GM18508 (cell line): ENCODE results near the gene EPHA10.
"Not testable (repeated sequence)": the region's sequence is repeated elsewhere in the genome, so short reads cannot be mapped to it uniquely, and the experiment has no call there.

Experiments
- ATAC-seq: cut with Tn5 transposase; IDR thresholded peaks from one replicate; pipeline ENCODE4 v1.9.1; 2021; ENCODE audit warnings: moderate number of reproducible peaks; ENCODE audit not compliant: insufficient read depth, unreplicated experiment

EPHA10 gene

DNA sequence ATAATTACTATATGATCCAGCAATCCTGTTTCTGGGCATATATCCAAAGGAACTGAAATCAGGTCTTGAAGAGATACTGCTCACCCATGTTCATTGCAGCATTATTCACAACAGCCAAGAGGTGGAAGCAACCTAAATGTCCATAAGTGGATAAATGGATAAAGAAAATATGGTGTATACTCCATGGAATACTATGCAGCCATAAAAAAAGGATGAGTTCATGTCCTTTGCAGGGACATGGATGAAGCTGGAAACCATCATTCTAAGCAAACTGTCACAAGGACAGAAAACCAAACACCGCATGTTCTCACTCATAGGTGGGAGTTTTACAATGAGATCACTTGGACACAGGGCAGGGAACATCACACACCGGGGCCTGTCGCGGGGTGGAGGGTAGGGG is 26.3 kb downstream of the EPHA10 start:
- not testable (repeated sequence) for ATAC-seq

DNA sequence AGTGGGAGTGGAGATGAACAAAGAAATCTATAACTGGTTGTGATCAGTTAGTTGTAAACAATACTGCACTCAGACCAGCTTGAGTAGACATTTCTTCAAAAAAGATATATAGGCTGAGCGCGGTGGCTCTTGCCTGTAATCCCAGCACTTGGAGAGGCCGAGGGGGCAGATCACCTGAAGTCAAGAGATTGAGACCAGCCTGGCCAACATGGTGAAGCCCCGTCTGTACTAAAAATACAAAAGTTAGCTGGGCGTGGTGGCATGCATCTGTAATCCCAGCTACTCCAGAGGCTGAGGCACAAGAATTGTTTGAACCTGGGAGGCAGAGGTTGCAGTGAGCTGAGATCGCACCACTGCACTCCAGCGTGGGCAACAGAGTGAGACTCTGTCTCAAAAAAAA is 26.9 kb downstream of the EPHA10 start:
- not testable (repeated sequence) for ATAC-seq

DNA sequence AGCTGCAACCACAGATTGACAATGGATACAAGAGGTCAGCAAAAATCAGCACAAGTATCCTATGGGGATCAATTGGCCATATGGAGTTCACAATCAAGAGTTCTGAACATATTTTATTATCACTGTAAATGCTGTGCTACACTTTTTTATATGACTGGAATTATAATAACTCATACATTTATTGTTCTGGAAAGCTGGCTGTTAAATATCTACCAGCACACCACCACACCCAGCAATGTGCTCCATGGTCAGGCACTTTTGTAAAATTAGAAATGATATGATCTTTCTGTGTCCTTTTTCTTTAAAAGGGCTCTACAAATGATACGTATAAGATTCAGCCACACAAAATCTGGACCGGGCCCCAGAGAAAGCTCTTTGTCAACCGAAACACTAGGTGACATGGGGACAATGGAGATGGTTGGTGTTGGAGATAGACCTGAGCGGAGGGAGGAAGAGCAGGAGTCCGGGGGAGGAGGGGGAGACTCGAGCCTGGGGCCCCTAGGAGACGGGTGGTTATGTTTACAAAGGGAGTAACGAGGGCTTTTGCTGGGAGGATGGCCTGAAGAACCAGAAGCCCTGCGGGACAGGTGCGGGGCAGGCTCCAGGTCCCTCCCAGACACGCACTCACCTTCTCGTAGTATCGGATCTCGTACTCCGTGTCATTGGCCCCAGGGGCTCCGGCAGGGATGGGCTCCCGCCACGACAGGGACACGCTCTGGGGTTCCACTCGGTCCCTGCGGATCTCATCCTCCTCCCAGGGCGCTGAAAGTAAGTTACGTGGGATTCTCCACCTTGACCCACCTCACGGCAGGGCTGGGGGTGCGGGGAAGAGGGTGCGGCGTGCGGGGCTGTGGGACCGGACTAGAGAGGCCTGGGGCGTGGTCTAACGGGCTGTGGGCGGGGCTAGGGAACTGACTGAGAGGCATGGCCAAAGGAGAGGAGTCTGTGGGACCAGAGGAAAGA is 30.0 kb downstream of the EPHA10 start:
- ATAC-seq = no peak

DNA sequence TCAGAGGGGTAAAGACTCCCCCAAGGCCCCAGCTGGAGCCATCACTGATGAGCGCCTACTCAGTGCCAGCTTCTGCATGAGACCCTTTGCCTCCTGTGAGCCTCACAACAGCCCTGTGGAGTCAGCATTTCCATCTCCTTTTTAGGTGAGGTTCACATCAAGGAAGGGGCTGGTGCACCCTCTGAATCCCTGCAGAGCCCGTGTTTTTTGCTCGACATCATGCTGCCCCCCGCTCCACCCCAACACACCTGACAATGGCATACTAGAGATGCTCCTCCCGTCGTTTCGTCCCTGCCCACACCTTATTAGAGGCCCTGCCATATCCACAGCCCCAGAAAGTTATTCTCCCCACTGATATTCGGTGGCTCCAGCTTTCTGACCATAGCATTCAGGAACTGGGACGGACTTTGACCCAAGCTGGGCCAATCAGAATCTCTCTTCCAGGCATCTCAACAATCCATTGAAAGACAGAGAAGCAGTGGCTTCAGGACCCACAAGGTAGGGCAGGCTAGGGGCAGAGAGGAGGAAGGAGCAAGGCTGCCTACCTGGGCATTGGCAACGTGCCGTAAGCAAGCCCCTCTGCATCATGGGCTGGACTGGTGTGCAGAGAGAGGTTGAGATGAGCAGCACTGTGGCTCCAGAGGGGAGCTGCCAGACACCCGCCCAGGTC is 32.7 kb downstream of the EPHA10 start:
- ATAC-seq = no peak

DNA sequence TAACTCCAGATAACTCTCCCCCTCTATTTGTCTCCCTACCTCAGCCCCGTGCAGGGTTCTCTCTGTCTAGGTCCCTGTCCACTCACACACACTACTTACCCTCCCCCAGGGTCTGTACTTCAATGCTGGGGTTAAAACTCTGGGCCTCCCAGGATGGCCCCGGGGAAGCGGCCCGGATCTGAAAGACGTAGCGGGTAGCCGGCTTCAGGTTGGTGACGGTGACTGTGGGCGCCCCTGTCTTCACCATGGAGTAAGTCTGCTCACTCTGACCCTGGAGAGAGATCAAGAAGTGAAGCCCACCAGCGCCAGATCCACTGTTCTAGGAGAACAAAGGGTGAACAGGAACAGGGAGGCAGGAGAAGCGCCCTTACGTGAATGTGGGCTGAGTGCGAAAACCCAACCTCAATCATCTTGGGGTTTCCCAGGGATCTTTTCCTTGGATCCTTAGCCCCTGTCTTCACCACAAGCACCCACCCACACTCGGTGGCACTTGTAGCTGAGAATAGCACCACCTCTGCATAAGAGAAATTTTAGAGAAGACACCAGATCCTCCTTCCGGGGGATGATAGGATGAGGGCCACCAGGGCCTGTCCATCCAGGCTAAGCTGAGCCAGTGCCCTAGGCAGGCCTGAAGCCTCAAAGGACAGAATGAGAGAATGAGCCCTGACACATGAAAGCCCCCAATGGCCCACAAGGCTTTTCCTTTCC is 33.5 kb downstream of the EPHA10 start:
- no peak for ATAC-seq

DNA sequence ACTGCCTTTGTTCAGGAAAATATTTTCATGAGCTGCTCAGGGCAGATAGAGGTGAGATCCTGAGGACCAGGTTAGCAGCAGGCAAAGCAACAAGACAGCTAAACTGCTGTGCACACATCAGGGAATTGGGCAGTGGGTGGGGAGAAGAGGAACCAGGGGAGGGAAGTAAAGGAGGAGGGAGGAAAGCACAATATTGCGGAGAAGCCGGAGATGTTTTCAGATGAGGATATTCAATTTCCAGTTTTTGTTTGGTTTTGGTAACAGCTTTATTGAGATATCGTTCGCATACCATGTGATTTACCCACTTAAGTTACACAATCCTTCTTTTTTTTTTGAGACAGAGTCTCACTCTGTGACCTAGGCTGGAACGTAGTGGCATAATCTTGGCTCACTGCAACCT is 34.5 kb downstream of the EPHA10 start:
- ATAC-seq = no peak

DNA sequence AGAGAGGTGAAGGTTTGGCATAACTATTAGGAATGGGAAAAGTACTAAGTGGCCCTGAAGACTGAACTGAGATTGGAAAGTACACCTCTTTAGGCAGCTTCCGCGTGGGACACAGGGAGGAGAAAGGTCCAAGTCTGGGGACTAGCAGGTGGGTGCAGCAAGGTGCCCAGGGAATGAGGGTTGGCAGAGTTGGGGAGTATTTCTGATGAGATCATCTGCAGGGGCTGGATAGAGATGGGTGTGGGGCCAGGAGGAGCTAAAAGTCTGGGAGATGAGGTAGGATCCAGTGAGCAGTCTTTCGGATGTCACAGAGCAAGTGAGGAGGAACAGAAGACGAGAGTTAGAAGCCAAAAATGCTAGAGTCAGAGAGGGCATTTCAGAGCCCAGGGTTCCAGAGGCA is 36.5 kb downstream of the EPHA10 start:
- ATAC-seq = no peak

DNA sequence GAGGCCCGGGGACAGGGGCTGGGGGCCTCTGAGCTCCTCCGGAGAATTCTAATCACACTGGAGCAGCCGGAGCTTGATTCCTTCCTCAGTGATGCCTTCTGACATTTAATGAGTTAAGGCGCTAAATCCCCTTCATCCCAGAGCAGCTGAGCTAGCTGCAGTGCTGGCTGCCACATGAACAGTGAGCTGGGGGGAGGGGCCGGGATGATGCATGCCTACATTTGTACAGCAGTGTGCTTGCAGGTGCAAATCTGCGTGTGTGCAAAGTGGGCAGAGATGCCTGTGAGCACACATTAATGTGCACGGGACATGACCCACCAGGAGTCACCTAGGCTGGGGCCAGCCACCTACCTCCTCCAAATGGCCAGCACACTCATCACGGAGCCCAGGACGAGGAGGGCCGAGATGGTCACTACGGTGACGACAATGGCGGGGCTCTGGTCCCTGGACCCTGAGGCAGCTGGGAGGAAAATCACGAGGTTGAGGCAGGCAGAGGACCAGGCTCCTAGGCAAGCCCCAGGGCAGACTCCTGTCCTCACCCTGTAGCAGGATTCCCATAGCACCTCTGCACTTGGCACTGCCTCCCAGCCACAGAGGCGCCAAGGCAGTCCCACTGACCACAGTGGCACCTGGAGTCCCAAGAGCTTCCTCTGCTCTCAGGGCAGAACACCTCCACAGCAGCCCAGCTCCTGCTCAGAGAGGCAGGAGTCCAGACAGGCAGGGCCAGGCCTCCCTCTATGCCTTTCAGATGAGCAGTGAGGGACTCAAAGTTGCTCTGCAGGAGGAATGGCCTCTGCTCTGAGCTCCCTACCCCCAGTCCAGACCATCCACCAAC is 38.0 kb downstream of the EPHA10 start:
- ATAC-seq = no peak

DNA sequence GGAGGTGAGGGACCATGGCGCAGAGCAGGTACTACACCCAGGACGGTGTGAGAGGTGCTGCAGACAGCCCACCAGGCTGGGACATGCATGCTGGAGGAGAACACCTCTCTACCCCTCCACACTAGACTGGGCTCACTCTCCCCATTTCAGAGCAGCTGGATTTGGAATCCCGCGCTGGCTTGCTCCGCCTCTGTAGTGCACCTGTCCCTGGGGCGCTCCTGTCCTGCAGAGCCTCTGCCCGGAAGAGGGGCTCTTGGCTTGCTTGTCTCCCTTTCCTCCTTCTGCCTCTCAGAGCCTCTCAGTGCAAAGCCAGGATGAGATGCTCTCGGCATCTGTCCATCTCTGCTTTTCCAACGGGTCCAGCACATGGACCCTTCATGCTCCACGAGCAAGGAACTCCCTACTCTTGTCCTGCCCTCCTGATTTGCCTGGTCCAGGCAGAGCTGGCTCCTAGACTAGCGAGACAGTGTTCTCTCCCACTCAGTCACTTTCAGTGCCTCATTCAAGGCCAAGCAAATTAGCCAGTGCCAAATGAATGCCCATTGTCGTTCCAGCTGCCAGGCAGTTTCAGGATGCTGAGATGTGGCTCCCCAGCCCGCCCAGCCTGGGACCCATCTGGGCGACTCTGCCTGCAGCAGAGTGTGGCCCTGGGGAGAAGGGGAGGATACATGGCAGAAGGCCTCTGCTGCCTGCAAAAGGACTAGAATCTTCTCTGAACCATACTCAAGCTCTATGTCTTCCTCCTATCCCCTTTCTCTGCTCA is 38.9 kb downstream of the EPHA10 start:
- ATAC-seq = no peak

DNA sequence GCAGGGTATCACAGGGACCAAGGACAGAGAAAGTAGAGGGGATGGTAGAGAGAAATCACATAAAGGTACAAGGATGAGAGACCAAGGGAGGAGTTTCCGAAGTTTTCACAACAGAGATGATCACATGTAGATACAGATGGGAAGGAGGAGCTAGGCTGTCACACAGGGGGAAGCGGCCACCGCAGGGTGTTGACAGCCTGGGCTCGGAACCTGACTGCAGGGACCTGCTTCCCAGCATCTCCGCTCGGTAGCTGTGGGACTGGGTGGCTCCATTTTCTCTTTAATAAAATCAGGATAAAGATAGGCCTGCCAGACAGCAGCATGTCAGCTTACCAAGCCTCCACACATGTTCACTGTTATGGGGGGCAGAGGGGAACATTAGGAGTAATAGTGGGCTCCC is 40.3 kb downstream of the EPHA10 start:
- ATAC-seq = no peak

DNA sequence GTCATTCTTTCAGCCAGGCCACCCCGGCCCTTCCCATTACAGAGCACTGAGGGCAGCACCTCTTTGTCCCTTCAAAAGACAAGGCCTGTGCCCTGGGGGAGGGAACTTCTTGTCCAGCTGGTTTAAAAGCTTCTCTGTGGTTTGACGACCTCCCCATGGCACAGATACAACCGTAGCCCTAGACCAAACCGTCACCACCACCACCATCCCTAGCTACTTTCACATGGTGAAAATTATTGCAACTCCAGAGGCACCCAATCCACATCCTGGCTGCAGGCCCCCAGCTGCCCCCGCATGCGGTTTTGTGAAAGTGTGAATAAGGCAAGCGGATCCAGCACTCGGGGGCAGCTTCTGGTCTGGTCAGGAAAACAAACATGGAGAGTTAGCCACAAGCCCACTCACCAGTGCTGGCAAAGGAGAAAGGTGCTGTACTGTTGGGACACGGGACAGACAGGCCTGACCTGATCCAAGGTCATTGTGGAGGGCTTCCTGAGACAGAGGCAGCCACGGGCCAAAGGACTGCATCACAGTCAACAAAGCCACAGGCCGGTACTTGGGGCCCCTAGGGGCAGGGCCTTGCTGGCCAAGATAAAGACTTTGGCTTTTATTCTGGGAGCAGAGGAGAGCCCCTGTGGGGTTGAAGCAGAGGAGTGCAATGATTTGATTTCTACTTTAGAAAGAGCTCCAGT is 41.4 kb downstream of the EPHA10 start:
- no peak for ATAC-seq

DNA sequence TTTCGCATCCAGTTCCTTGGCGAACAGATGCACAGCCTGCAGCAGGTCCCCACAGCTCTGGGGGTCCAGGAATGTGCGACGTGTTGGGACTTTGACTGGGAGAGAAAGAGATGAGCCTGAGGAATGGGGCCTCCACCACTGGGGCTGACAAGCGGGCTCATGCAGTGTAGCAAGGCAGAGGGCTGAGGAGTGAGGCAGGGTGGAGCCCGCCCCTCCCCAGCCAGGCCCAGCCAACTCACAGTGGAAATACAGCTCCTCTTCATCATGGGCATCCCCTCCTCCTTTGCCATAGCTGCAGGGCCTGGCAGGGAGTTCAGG is 41.9 kb downstream of the EPHA10 start:
- ATAC-seq = no peak

DNA sequence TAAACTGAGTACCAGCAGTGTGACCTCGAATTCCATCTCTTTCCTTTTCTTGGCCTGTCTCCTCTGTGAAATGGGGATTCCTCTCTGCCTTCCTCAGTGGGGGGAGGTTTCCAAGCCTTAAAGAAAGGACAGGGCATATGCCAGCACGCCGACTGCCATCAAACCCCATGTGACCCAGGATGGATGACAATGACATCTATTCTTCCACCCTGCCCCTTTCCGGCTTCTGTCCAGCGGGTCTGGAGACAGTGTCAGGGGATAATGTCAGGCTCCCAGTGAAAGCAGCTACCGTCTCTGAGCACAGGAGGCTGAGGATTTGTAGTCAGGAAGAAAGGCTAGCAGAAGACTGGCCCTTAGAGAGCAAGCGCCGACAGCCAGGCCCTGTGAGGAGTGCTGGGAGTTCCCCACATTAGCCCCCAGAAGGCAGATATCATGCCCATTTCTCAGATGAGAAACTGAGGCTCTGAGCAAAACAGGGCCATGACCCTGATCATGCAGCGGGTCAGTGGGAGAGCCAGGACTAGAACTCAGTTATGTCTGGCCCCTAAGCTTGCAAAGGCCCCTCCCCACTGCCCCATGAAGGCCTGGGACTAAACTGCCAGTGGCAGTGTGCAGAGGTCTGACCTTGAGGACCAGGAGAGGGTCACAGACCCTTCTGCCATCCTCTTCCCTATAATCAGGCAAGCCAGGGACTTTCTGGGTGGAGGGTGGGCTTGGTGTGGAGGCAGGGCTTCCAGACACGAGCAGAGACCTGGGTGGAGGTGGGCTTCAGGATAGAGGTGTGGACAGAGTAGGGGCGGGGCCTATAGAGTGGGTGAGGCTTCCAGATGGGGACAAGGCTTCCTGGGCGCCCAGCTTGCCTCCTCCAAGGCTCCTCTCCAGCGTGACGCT is 42.5 kb downstream of the EPHA10 start:
- no peak for ATAC-seq

DNA sequence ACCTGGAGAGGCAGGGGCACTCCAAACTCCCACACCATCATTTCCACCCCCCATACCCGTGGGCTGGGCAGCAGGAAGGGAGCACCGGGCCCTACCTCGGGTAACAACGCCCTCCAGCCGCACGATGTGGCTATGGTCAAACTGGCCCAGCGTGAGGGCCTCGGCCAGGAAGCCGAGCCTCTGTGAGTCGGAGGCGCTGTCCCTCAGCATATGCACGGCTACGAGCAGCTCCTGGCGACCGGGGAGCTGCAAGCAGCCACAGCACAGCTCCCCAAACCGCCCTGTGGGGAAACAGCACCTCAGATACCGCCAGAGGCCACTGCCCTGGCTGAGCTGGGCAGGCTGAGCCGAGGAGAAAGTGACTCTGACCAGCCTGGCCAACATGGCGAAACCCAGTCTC is 43.4 kb downstream of the EPHA10 start:
- no peak for ATAC-seq

DNA sequence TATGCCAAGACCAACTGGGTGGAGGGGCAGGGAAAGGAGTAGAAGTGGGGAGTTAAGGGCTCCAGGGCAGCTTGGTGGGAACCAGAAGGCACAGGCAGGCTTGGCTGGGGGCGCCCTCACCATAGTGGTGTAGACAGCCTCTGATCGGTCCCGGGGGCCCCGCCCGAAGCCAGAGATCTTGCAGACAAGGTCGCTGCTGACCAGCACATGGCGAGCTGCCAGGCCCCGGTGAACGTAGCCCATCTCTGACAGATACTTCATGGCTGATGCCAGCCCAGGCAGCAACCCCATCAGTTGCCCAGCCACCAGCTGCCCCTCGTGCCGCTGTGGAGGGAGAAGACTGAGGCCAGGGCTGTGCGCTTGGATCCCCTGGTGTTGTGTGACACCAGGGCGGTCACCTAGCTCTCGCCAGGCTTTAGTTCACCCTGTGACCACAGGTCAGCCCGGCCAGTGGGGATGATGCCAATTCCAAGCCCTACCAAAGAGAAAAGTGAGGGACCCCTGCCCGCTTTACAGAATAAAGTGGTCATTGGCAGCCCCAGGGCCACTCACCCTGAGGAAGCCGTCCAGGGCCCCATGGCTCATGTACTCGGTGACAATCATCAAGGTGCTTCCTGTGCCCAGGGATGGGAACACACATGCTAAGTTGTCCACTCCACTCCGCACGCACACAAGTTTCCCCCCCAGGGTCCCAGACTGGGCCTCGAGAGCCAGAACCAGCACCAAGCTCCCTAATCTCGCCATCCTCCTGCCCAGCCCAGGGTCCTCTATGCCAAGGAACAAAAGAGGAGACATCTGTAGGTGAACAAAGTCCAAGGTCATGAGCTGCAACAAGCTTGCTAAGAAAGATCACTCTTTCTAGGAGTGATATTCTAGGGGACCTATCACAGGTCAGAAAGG is 44.4 kb downstream of the EPHA10 start:
- no peak for ATAC-seq

DNA sequence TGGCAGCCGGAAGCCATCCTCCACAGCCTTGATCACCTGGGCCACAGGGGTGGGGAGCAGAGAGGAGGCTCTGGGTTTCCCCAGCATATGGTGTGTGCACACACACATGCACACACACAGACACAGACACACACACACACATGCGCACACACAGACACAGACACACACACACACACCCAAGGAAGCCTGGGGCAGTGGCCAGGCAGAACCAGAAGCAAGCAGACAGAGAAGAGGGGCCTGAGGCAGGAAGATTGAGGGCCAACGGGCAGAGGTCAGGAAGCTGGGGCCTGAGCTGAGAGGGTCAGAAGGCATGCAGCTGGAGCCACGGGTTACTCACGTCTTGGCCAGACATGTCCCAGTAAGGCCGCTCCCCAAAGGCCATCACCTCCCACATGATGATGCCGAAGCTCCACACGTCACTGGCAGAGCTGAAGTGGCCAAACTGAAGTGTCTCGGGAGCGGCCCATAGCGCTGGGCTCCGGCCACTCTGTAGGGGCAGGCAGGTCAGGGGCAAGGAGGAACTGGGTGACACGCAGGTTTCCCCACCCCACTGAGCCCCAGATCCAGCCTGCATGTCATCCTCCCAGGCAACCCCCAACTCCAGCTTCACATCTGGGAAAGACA is 45.2 kb downstream of the EPHA10 start:
- no peak for ATAC-seq
